ENCODE measurements around the gene MBD6.

MBD6 gene

DNA sequence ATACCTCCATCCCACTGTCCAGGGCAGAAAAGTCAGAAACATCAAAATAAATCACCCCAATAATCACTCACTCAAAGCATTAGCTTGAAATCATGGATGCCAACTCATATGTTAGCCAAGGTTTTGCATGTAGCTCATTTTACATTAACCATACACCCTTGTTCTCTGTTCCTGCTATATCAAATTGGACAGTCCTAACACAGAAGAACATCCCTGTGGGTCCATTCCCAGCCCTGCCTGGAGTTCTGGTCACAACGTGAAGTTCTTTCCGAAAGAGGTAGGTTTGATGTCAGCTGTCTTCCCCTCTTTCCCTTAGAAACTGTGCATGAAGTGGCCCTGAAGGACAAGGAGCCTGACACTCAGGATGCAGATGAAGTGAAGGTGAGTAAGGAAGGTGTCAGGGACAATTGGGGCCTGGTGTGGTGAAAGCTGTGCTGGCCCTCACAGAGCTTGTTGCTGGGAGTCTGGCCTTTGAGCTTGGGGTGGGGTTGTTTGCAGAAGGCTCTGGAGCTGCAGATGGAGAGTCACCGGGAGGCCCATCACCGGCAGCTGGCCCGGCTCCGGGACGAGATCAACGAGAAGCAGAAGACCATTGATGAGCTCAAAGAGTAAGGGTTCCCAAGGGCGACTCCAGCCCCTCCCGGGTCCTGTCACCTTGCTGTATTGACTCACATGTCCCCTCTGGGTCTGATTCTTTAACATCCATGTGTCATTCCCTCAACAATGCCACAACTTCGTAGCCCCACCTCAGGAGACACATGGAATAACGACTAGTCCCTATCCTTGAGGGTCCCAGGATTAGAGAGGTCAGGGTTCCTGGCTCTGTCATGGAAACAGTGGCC, 53.4 kb downstream of the MBD6 start:
- H3K79me2 ChIP-seq (ENCODE audit: insufficient read depth, low read length): no peaks in the 10 kb centered on the region
- H3K27ac ChIP-seq (ENCODE audit: low read depth, low read length): no peak overlapping the region
- no peaks in the 10 kb centered on the region for H3K27me3 ChIP-seq (ENCODE audit: low read length)
- TF ChIP-seq, protein P1, sequence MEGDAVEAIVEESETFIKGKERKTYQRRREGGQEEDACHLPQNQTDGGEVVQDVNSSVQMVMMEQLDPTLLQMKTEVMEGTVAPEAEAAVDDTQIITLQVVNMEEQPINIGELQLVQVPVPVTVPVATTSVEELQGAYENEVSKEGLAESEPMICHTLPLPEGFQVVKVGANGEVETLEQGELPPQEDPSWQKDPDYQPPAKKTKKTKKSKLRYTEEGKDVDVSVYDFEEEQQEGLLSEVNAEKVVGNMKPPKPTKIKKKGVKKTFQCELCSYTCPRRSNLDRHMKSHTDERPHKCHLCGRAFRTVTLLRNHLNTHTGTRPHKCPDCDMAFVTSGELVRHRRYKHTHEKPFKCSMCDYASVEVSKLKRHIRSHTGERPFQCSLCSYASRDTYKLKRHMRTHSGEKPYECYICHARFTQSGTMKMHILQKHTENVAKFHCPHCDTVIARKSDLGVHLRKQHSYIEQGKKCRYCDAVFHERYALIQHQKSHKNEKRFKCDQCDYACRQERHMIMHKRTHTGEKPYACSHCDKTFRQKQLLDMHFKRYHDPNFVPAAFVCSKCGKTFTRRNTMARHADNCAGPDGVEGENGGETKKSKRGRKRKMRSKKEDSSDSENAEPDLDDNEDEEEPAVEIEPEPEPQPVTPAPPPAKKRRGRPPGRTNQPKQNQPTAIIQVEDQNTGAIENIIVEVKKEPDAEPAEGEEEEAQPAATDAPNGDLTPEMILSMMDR (IDR thresholded peaks at IDR 0.05; ENCODE audit: insufficient read depth, low read length, poor library complexity, severe bottlenecking): no peak
- no peak for TF ChIP-seq EZH2phosphoT487 (conservative IDR thresholded peaks at IDR 0.05; ENCODE audit: low read length)
- H3K9ac ChIP-seq (ENCODE audit: low read length): no peak overlapping the region
- no peak overlapping the region for H2AFZ ChIP-seq (ENCODE audit: low read depth, low read length, severe bottlenecking)
- no peaks in the 10 kb centered on the region for H3K9me2 ChIP-seq (replicated peaks; ENCODE audit: insufficient read depth, low read length)
- no peak overlapping the region for H3K4me2 ChIP-seq (ENCODE audit: low read depth, low read length, poor library complexity, severe bottlenecking)
- no peaks in the 10 kb centered on the region for H4K20me1 ChIP-seq (ENCODE audit: low read depth, low read length)
- no peak overlapping the region for H3K4me3 ChIP-seq (ENCODE audit: insufficient read depth, low read length, poor library complexity, severe bottlenecking)
- H3F3A ChIP-seq (ENCODE audit: insufficient read depth): no peaks in the 10 kb centered on the region
- H3K9me3 ChIP-seq (ENCODE audit: insufficient read depth, low read length): no peaks in the 10 kb centered on the region
- H3K36me3 ChIP-seq (ENCODE audit: low read length): no peaks in the 10 kb centered on the region

DNA sequence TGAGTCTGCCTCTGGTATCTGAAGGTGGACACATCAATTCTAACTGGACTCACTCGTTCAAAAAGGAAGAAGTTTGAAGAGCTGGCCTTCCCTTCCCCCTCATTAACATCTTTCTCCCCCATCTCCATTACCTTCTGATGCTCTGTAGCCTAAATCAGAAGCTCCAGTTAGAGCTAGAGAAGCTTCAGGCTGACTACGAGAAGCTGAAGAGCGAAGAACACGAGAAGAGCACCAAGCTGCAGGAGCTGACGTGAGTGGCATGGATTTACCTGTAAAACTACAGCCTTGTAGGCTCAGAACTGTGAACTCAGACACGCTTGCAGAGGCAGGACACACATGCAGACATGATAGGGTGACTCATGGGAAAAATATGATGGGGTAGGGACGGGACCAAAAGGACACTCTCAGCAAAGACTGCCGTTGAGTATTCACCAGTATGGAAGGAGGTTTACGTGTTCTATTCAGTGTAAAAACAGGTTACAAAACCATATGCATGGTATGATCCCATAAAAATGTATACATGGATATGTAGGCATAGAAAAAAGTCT, 54.1 kb downstream of the MBD6 start:
- no peaks in the 10 kb centered on the region for H3F3A ChIP-seq (ENCODE audit: insufficient read depth)
- H3K9me3 ChIP-seq (ENCODE audit: insufficient read depth, low read length): no peaks in the 10 kb centered on the region
- no peak for TF ChIP-seq EZH2phosphoT487 (conservative IDR thresholded peaks at IDR 0.05; ENCODE audit: low read length)
- TF ChIP-seq, protein P1 (IDR thresholded peaks at IDR 0.05; ENCODE audit: insufficient read depth, low read length, poor library complexity, severe bottlenecking): no peak
- H3K9me2 ChIP-seq (replicated peaks; ENCODE audit: insufficient read depth, low read length): no peaks in the 10 kb centered on the region
- H2AFZ ChIP-seq (ENCODE audit: low read depth, low read length, severe bottlenecking): no peak overlapping the region
- H3K36me3 ChIP-seq (ENCODE audit: low read length): no peaks in the 10 kb centered on the region
- no peaks in the 10 kb centered on the region for H4K20me1 ChIP-seq (ENCODE audit: low read depth, low read length)
- H3K4me2 ChIP-seq (ENCODE audit: low read depth, low read length, poor library complexity, severe bottlenecking): no peak overlapping the region
- no peaks in the 10 kb centered on the region for H3K79me2 ChIP-seq (ENCODE audit: insufficient read depth, low read length)
- no peak overlapping the region for H3K4me3 ChIP-seq (ENCODE audit: insufficient read depth, low read length, poor library complexity, severe bottlenecking)
- no peak overlapping the region for H3K27ac ChIP-seq (ENCODE audit: low read depth, low read length)
- H3K27me3 ChIP-seq (ENCODE audit: low read length): no peaks in the 10 kb centered on the region
- no peak overlapping the region for H3K9ac ChIP-seq (ENCODE audit: low read length)

DNA sequence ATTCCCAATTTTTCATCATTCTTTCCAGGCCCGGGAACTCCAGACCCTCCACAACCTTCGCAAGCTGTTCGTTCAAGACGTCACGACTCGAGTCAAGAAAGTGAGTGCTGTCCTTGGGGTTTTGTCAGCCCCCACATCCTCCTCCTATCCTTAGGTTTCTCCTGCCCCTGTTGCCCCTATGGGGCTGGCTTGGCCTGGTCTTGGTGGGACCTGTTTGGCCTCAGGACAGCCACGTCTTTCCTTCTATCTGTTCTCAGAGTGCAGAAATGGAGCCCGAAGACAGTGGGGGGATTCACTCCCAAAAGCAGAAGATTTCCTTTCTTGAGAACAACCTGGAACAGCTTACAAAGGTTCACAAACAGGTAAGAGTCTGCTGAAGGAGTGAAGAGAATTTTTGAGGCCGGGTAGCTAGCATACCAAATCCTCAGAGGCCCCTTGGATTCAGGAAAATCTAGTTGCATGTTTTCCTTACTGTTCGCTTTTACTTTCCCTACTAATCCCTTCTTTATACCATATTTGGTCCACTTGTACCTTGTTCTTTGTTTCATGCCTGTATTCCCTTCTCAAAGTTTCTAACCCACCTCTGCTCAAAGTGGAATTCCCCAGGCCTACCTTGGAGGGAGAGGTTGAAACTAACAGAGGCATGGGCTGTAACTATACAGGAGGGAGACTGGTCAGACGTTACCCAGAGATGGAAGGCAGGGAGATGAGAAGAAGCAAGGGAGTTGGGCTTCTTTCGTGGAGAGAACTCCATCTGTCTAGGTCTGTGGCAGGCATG, 55.5 kb downstream of the MBD6 start:
- no peaks in the 10 kb centered on the region for H3K9me2 ChIP-seq (replicated peaks; ENCODE audit: insufficient read depth, low read length)
- no peak overlapping the region for H3K4me3 ChIP-seq (ENCODE audit: insufficient read depth, low read length, poor library complexity, severe bottlenecking)
- TF ChIP-seq EZH2phosphoT487 (conservative IDR thresholded peaks at IDR 0.05; ENCODE audit: low read length): no peak
- TF ChIP-seq, protein P1 (IDR thresholded peaks at IDR 0.05; ENCODE audit: insufficient read depth, low read length, poor library complexity, severe bottlenecking): no peak
- no peak overlapping the region for H3K4me2 ChIP-seq (ENCODE audit: low read depth, low read length, poor library complexity, severe bottlenecking)
- H3F3A ChIP-seq (ENCODE audit: insufficient read depth): no peaks in the 10 kb centered on the region
- no peaks in the 10 kb centered on the region for H4K20me1 ChIP-seq (ENCODE audit: low read depth, low read length)
- H3K27me3 ChIP-seq (ENCODE audit: low read length): no peaks in the 10 kb centered on the region
- H3K36me3 ChIP-seq (ENCODE audit: low read length): no peaks in the 10 kb centered on the region
- H3K79me2 ChIP-seq (ENCODE audit: insufficient read depth, low read length): no peaks in the 10 kb centered on the region
- no peak overlapping the region for H3K27ac ChIP-seq (ENCODE audit: low read depth, low read length)
- H3K9me3 ChIP-seq (ENCODE audit: insufficient read depth, low read length): no peaks in the 10 kb centered on the region
- H2AFZ ChIP-seq (ENCODE audit: low read depth, low read length, severe bottlenecking): no peak overlapping the region
- H3K9ac ChIP-seq (ENCODE audit: low read length): no peak overlapping the region

Data from SU-DHL-6 (cell line).